Mesenchymal stem cell (in vitro differentiated cells and primary cell): Measurements from ENCODE around the gene TSN.
"Not testable (repeated sequence)": the region's sequence is repeated elsewhere in the genome, so short reads cannot be mapped to it uniquely, and the experiment has no call there.

ENCODE experiments used
- DNase-seq: peaks from one replicate; pipeline ENCODE4 v3.0.0-alpha.2; 2013
- H2AFZ ChIP-seq: one replicate; pipeline ENCODE4 v1.6.1; 2013; ENCODE audit warnings: low read depth, mild to moderate bottlenecking, control low read depth, inconsistent platforms, low read length, moderate library complexity
- H2AK5ac ChIP-seq: 2 replicates; pipeline ENCODE4 v1.6.1; 2013; ENCODE audit warnings: low read length, moderate library complexity, mild to moderate bottlenecking, inconsistent platforms; ENCODE audit not compliant: severe bottlenecking
- H2BK120ac ChIP-seq: one replicate; pipeline ENCODE4 v1.6.1; 2013; ENCODE audit warnings: low read depth, mild to moderate bottlenecking, inconsistent platforms, low read length, moderate library complexity
- H2BK12ac ChIP-seq, 2 experiments: one replicate each; pipeline ENCODE4 v1.6.1; 2013; ENCODE audit warnings: inconsistent platforms in 2 of 2, low read length in 2 of 2, mild to moderate bottlenecking in 2 of 2, moderate library complexity in 2 of 2, control low read depth in 1 of 2
- H2BK15ac ChIP-seq: one replicate; pipeline ENCODE4 v1.6.1; 2013; ENCODE audit warnings: mild to moderate bottlenecking, low read depth, inconsistent platforms; ENCODE audit not compliant: poor library complexity, severe bottlenecking
- H2BK5ac ChIP-seq: 2 replicates; pipeline ENCODE4 v1.6.1; 2013; ENCODE audit warnings: low read depth, mild to moderate bottlenecking, low read length, control low read depth, inconsistent platforms; ENCODE audit not compliant: poor library complexity, severe bottlenecking
- H3K14ac ChIP-seq, 2 experiments: one replicate each; pipeline ENCODE4 v1.6.1; 2013; ENCODE audit warnings: inconsistent platforms in 2 of 2, low read length in 2 of 2, control low read depth in 1 of 2, mild to moderate bottlenecking in 1 of 2, moderate library complexity in 1 of 2
- H3K18ac ChIP-seq, 2 experiments: one replicate each; pipeline ENCODE4 v1.6.1; 2013; ENCODE audit warnings: inconsistent platforms in 2 of 2, low read length in 2 of 2, control low read depth in 1 of 2, low read depth in 1 of 2, mild to moderate bottlenecking in 1 of 2
- H3K23ac ChIP-seq, 2 experiments: one replicate each; pipeline ENCODE4 v1.6.1; 2013; ENCODE audit warnings: inconsistent platforms in 2 of 2, low read length in 2 of 2, mild to moderate bottlenecking in 2 of 2, moderate library complexity in 2 of 2, control low read depth in 1 of 2
- H3K27ac ChIP-seq: 2 replicates; pipeline ENCODE4 v1.5.1; 2013; ENCODE audit warnings: mild to moderate bottlenecking, moderate library complexity, low read length, control low read depth, inconsistent platforms; ENCODE audit not compliant: poor library complexity, severe bottlenecking
- H3K27me3 ChIP-seq, 2 experiments: 2 replicates each; pipeline versions ENCODE4 v1.6.1 to v1.7.0; 2013; ENCODE audit warnings: low read length in 2 of 2, mild to moderate bottlenecking in 2 of 2, moderate library complexity in 2 of 2, control low read depth in 1 of 2, inconsistent platforms in 1 of 2; ENCODE audit not compliant: control insufficient read depth in 1 of 2, insufficient read depth in 1 of 2
- H3K36me3 ChIP-seq, 2 experiments: 2 replicates each; pipeline versions ENCODE4 v1.6.1 to v1.7.0; 2013; ENCODE audit warnings: low read length in 2 of 2, control low read depth in 1 of 2, inconsistent platforms in 1 of 2, low read depth in 1 of 2, mild to moderate bottlenecking in 1 of 2; ENCODE audit not compliant: insufficient read depth in 2 of 2, control insufficient read depth in 1 of 2
- H3K4ac ChIP-seq, 2 experiments: one replicate each; pipeline ENCODE4 v1.6.1; 2013; ENCODE audit warnings: inconsistent platforms in 2 of 2, low read length in 2 of 2, mild to moderate bottlenecking in 2 of 2, moderate library complexity in 2 of 2, control low read depth in 1 of 2, low read depth in 1 of 2
- H3K4me1 ChIP-seq: 2 replicates; pipeline ENCODE4 v1.6.1; 2013; ENCODE audit warnings: low read depth, low read length, control low read depth; ENCODE audit not compliant: control insufficient read depth, insufficient read depth
- H3K4me2 ChIP-seq: 2 replicates; pipeline ENCODE4 v1.6.1; 2013; ENCODE audit warnings: low read length, mild to moderate bottlenecking, inconsistent platforms; ENCODE audit not compliant: poor library complexity, severe bottlenecking
- H3K4me3 ChIP-seq, 2 experiments: 2 replicates each; pipeline versions ENCODE4 v1.5.1 to v1.7.0; 2013; ENCODE audit warnings: low read length in 2 of 2, mild to moderate bottlenecking in 2 of 2, control low read depth in 1 of 2, low read depth in 1 of 2; ENCODE audit not compliant: insufficient read depth in 1 of 2
- H3K79me1 ChIP-seq: replicated peaks from 2 replicates; pipeline ENCODE4 v1.6.1; 2013; ENCODE audit warnings: mild to moderate bottlenecking, control low read depth, low read length, inconsistent platforms; ENCODE audit not compliant: poor library complexity, severe bottlenecking
- H3K9ac ChIP-seq: 2 replicates; pipeline ENCODE4 v1.7.0; 2013; ENCODE audit warnings: mild to moderate bottlenecking, low read length, moderate library complexity
- H3K9me3 ChIP-seq: 2 replicates; pipeline ENCODE4 v1.7.0; 2013; ENCODE audit warnings: mild to moderate bottlenecking, low read length; ENCODE audit not compliant: control insufficient read depth
- H4K8ac ChIP-seq: one replicate; pipeline ENCODE4 v1.6.1; 2013; ENCODE audit warnings: inconsistent platforms, mild to moderate bottlenecking, low read length, moderate library complexity
- H4K91ac ChIP-seq: one replicate; pipeline ENCODE4 v1.6.1; 2013; ENCODE audit warnings: mild to moderate bottlenecking, low read length, inconsistent platforms
- WGBS: methylation state at CpG from one replicate; pipeline ENCODE4 v1.1.7; 2013; ENCODE audit warnings: mixed read lengths; 5-methylcytosine and 5-hydroxymethylcytosine counted together

TSN gene

GRCh38 chr2:121709776-121710469, 45.5 kb upstream of the TSN start:
- Histone ChIP-seq H4K91ac (no peak overlapping the region), H3K79me1 (no peaks in the 10 kb centered on the region), H2BK15ac (no peak overlapping the region), H2AK5ac (peak overlapping the region; percentile 57), H3K23ac (no peak overlapping the region), H3K4me3 (no peak overlapping the region), H2AFZ (no peak overlapping the region), H3K9me3 (no peaks in the 10 kb centered on the region), H3K4ac (no peak overlapping the region), H4K8ac (no peak overlapping the region), H3K4me1 (peaks cover 17% of the 10 kb centered on the region), H3K36me3 (no peaks in the 10 kb centered on the region), H3K27ac (no peak overlapping the region), H2BK120ac (no peak overlapping the region), H2BK5ac (peak overlapping the region; percentile 63), H3K14ac (no peak overlapping the region), H3K18ac (no peak overlapping the region), H3K9ac (no peak overlapping the region), H3K4me2 (no peak overlapping the region), H2BK12ac (no peak overlapping the region), H3K27me3 (no peaks in the 10 kb centered on the region)
- no peak for DNase-seq
- WGBS: 88% methylated on average over 9 of the region's 11 CpGs

- H3K14ac ChIP-seq: no peak overlapping the region
- no peak overlapping the region for H2BK15ac ChIP-seq
- WGBS: 87% methylated on average over 6 of the region's 7 CpGs
- H3K36me3 ChIP-seq: no peaks in the 10 kb centered on the region
- no peak overlapping the region for H3K23ac ChIP-seq
- H2BK12ac ChIP-seq: no peak overlapping the region
- no peak overlapping the region for H2BK120ac ChIP-seq
- H3K4ac ChIP-seq: no peak overlapping the region
- H3K27me3 ChIP-seq: no peaks in the 10 kb centered on the region
- no peak overlapping the region for H4K8ac ChIP-seq
- H2AFZ ChIP-seq: no peak overlapping the region
- H2BK5ac ChIP-seq: peak overlapping the region; percentile 63
- H3K4me3 ChIP-seq: no peak overlapping the region
- DNase-seq: no peak
- H2AK5ac ChIP-seq: peak overlapping the region; percentile 38
- H3K79me1 ChIP-seq: no peaks in the 10 kb centered on the region
- peak overlapping the region; percentile 34 for H3K27ac ChIP-seq
- H3K18ac ChIP-seq: no peak overlapping the region
- peaks cover 17% of the 10 kb centered on the region for H3K4me1 ChIP-seq
- H4K91ac ChIP-seq: no peak overlapping the region
- H3K9ac ChIP-seq: no peak overlapping the region
- H3K4me2 ChIP-seq: no peak overlapping the region
- H3K9me3 ChIP-seq: no peaks in the 10 kb centered on the region
Observed at GRCh38 chr2:121710470-121711170, 44.8 kb upstream of the TSN start.

GRCh38 chr2:121711481-121711880, 44.0 kb upstream of the TSN start:
- not testable (repeated sequence) for H3K4me2 ChIP-seq, H2AFZ ChIP-seq, H2BK12ac ChIP-seq, H3K36me3 ChIP-seq, H4K91ac ChIP-seq, H4K8ac ChIP-seq, H3K27ac ChIP-seq, H3K4ac ChIP-seq, H2AK5ac ChIP-seq, H3K27me3 ChIP-seq, H3K9ac ChIP-seq, H2BK15ac ChIP-seq, DNase-seq, H3K9me3 ChIP-seq, H3K14ac ChIP-seq, H3K23ac ChIP-seq, H3K18ac ChIP-seq, H2BK120ac ChIP-seq, H3K79me1 ChIP-seq, H3K4me3 ChIP-seq, H2BK5ac ChIP-seq
- peaks cover 17% of the 10 kb centered on the region for H3K4me1 ChIP-seq
- WGBS: 67% methylated on average over 2 of the region's 3 CpGs

GRCh38 chr2:121716126-121716525, 39.3 kb upstream of the TSN start:
- Histone ChIP-seq H3K9ac (no peak overlapping the region), H3K14ac (no peak overlapping the region), H3K4me1 (peaks cover 1% of the 10 kb centered on the region), H2BK120ac (no peak overlapping the region), H3K4ac (no peak overlapping the region), H2BK5ac (no peak overlapping the region), H2AFZ (no peak overlapping the region), H3K27ac (no peak overlapping the region), H2BK15ac (no peak overlapping the region), H4K8ac (no peak overlapping the region), H2AK5ac (no peak overlapping the region), H4K91ac (no peak overlapping the region), H3K27me3 (no peaks in the 10 kb centered on the region), H3K36me3 (no peaks in the 10 kb centered on the region), H3K4me2 (no peak overlapping the region), H3K9me3 (no peaks in the 10 kb centered on the region), H3K4me3 (no peak overlapping the region), H3K18ac (no peak overlapping the region), H2BK12ac (no peak overlapping the region), H3K23ac (no peak overlapping the region), H3K79me1 (no peaks in the 10 kb centered on the region)
- DNase-seq: no peak
- no CpG with 5 or more reads among the region's 1 CpG for WGBS
